C4-2B (cell line): ENCODE data around the gene KCNS1.
A peak's percentile ranks its signal among the peaks of the same experiment; 100 is the strongest.

Source experiments
- H3K27ac ChIP-seq: fragments of 450-650 bp; 2 replicates; pipeline ENCODE4 v1.5.1; 2017
- ZFX ChIP-seq: fragments of 450-650 bp; IDR thresholded peaks from 2 replicates; pipeline ENCODE4 v1.6.1; 2017
- TF ChIP-seq, protein P1 (sequence below): fragments of 450-650 bp; conservative IDR thresholded peaks from 2 replicates; pipeline ENCODE4 v1.5.1; 2017; ENCODE audit warnings: mild to moderate bottlenecking

KCNS1 gene

DNA sequence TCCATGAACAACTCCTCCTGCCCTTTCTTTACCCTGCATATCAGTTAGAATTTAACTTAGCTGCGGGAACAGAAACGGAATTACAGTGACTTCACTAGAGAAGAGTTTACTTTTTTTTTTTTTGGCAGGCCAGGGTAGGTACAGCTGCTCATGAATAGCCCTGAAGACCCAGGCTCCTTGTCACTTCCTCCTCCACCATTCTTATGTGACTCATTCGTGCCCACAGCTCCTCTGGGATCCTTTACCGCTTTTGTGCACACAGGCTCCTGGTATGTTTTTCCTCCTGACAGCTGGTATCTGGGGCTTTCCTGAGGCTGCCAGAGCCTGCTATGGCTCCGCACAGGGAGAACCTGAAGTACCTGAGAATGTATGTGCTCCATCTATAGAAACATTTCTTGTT, 3.9 kb upstream of the KCNS1 start:
- no peak overlapping the region; the same call in 1 of the 2 replicates for H3K27ac ChIP-seq
- TF ChIP-seq, protein P1, sequence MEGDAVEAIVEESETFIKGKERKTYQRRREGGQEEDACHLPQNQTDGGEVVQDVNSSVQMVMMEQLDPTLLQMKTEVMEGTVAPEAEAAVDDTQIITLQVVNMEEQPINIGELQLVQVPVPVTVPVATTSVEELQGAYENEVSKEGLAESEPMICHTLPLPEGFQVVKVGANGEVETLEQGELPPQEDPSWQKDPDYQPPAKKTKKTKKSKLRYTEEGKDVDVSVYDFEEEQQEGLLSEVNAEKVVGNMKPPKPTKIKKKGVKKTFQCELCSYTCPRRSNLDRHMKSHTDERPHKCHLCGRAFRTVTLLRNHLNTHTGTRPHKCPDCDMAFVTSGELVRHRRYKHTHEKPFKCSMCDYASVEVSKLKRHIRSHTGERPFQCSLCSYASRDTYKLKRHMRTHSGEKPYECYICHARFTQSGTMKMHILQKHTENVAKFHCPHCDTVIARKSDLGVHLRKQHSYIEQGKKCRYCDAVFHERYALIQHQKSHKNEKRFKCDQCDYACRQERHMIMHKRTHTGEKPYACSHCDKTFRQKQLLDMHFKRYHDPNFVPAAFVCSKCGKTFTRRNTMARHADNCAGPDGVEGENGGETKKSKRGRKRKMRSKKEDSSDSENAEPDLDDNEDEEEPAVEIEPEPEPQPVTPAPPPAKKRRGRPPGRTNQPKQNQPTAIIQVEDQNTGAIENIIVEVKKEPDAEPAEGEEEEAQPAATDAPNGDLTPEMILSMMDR: no peak
- no peak for TF ChIP-seq ZFX

DNA sequence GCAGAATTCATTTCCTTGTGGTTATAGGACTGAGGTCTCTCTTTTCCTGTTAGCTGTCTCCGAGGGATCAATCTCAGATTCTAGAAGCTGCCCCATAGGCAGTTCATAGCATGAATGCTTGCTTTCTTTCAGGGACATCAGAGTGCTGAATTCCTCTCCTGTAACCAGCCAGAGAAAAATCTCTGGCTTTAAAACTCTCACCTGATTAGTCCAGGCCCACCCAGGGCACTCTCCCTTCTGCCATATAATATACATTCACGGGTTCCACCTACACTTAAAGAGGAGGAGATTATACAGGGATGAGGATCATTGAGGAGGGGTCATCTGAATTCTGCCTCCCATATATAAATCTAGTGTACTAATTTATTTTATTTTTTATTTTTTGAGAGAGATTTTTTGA, 2.1 kb upstream of the KCNS1 start:
- H3K27ac ChIP-seq: no peak overlapping the region
- no peak for TF ChIP-seq ZFX
- TF ChIP-seq, protein P1: no peak

DNA sequence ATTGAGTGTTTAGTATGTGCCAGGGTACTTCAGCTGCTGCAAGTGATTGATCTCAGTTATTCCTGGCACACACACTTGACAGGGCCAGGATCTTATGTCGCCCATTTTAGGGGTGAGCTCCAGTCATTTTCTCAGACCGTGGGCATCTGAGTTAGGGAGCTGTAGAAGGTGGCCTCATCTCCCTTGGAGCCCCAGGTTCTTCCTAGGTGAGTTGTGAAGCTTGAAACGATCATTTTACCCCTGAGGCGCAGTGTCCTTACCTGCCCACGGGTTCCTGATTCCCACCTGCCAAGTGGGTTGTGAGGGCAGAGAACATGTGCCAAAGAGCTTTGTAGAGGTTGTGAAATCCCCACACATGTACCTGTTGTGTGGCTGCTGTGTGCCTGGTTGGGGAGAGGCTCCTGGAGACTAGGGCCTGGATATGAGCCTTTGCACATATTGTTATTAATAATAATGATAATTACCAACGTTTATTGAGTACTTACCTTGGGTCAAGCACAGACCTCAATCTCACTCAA, 465 bp upstream of the KCNS1 start:
- H3K27ac ChIP-seq: no peak overlapping the region
- TF ChIP-seq ZFX: no peak
- TF ChIP-seq, protein P1: no peak

DNA sequence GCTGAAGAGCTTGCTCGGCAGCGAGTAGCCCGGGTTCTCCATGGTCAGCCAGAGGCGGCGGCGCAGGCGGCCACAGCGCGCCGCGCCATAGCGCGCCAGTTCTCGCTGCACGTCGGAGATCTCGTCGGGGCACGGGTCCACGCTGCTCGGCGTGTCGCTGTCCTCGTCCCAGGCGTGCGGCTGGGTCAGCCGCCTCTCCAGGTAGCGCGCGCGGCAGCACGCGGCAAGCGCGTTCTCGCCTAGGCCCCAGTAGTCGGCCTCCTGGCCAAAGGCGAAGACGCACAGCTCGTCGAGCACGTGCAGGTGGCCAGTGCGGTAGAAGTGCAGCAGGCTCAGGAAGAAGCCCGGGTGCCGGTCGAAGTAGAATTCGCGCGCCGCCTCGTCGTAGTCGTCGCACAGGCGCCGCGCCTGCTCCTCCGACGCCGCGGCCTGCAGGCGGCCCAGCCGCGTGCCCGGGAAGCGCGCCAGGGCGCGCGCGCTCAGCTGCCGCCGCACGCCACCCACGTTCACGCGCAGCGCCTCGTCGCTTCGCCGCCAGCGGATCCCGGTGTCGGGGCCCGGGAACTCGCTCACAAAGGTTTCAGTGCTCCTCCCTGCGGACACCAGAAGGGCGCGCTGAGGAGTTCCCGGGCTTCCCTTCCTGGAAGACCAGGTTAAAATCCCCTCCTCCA, 2.7 kb downstream of the KCNS1 start:
- TF ChIP-seq, protein P1: no peak; the same call in 1 of the 2 replicates
- TF ChIP-seq ZFX: no peak
- H3K27ac ChIP-seq: no peak overlapping the region

DNA sequence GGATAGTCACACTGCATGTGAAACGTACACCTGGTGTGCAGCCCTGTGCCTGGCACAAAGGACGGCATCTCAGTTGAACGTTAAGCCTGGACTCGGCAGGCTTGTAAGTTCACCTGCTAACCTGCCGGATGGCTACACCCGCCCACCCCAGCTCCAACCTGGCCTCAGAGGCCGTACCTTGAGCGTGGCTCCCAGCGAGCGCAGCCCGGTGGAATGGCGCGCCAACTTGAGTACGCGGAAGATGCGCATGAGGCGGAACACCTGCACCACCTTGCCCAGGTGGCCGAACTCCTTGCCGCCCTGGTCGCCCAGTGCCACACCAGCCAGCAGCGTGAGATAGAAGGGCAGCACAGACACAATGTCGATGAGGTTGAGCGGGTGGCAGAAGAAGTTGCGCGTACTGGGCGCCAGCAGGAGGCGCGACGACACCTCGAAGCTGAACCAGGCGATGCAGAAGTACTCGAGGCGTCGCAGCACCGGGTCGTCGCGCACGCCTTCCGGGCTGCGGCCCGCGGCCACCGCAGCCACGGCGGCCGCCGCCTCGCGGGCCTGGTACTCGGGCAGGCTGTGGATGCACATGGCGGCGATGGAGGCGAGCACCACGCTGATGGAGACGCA, 3.3 kb downstream of the KCNS1 start:
- TF ChIP-seq, protein P1: no peak
- TF ChIP-seq ZFX: no peak
- no peak overlapping the region for H3K27ac ChIP-seq

DNA sequence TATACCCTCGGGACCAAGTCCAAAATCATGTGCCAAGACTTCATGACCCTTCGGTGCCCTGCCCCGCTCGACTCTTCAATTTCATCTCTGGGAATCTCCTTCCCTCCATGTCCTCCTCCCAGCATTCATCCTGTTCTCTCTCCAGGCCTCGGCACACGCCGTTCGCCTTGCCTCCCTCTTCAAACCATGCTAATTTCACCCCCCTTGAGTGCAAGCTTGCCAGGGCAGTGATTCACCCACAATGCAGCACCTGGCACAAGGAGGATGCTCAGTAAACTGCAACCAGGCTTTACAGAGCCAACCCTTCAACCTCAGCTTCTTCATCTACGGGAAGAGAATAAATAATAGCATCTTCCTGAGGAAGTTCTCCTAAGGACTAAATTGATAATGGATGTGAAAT, 4.1 kb downstream of the KCNS1 start:
- TF ChIP-seq, protein P1: no peak
- no peak for TF ChIP-seq ZFX
- no peak overlapping the region for H3K27ac ChIP-seq

DNA sequence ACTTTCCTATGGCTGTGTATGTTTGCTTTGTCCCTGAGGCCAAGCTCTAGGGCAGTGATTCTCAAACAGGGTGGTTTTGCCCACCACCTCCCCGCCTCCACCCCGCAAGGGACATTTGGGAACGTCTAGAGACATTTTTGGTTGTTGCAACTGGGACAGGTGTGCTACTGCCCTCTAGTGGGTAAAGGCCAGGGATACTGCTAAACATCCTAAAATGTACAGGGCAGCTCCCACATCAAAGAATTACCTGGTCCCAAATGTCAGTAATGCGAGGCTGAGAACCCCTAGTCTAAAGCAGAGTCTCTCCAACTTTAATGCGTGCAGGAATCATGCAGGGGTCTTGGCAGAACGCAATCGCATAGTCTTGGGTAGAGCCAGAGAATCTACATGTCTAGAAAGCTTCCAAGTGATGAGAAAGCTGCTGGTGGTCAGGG, 5.1 kb downstream of the KCNS1 start:
- TF ChIP-seq, protein P1: peak; percentile 93
- TF ChIP-seq ZFX: no peak
- H3K27ac ChIP-seq: no peak overlapping the region
